Measurements from ENCODE around the gene TAC4.

Gene TAC4

GRCh38 chr17:49839455-49839854 is 8.4 kb downstream of the TAC4 start:
- no peak for DNase-seq (ENCODE audit: low read depth)
- no peak overlapping the region for H3K4me3 ChIP-seq (ENCODE audit: control insufficient read depth, low read depth, low read length)
- TF ChIP-seq CTCF (IDR thresholded peaks at IDR 0.05; ENCODE audit: control insufficient read depth, insufficient read depth, low read depth, low read length, missing control alignments): no peak

- no peak overlapping the region for H3K4me3 ChIP-seq (ENCODE audit: control insufficient read depth, low read depth, low read length)
- peak; percentile 13 for DNase-seq (ENCODE audit: low read depth)
- no peak for TF ChIP-seq CTCF (IDR thresholded peaks at IDR 0.05; ENCODE audit: control insufficient read depth, insufficient read depth, low read depth, low read length, missing control alignments)
Observed at GRCh38 chr17:49836111-49837030, 11.5 kb downstream of the TAC4 start.

- no peak for TF ChIP-seq CTCF (IDR thresholded peaks at IDR 0.05; ENCODE audit: control insufficient read depth, insufficient read depth, low read depth, low read length, missing control alignments)
- no peak overlapping the region for H3K4me3 ChIP-seq (ENCODE audit: control insufficient read depth, low read depth, low read length)
- no peak for DNase-seq (ENCODE audit: low read depth)
Observed at GRCh38 chr17:49835472-49835871, 12.4 kb downstream of the TAC4 start.

- no peak for TF ChIP-seq CTCF (IDR thresholded peaks at IDR 0.05; ENCODE audit: control insufficient read depth, insufficient read depth, low read depth, low read length, missing control alignments)
- peak; percentile 28 for DNase-seq (ENCODE audit: low read depth)
Observed at GRCh38 chr17:49834118-49834743, 13.6 kb downstream of the TAC4 start.

GRCh38 chr17:49832840-49833599 is 14.8 kb downstream of the TAC4 start:
- TF ChIP-seq CTCF (IDR thresholded peaks at IDR 0.05; ENCODE audit: control insufficient read depth, insufficient read depth, low read depth, low read length, missing control alignments): no peak

More at GRCh38 chr17:49834118-49834743, 13.6 kb downstream of the TAC4 start:
- no peak overlapping the region for H3K4me3 ChIP-seq (ENCODE audit: control insufficient read depth, low read depth, low read length)

GRCh38 chr17:49830605-49831004 is 17.3 kb downstream of the TAC4 start:
- H3K4me3 ChIP-seq (ENCODE audit: control insufficient read depth, low read depth, low read length): no peak overlapping the region
- TF ChIP-seq CTCF (IDR thresholded peaks at IDR 0.05; ENCODE audit: control insufficient read depth, insufficient read depth, low read depth, low read length, missing control alignments): no peak
- DNase-seq (ENCODE audit: low read depth): no peak

More at GRCh38 chr17:49832840-49833599, 14.8 kb downstream of the TAC4 start:
- H3K4me3 ChIP-seq (ENCODE audit: control insufficient read depth, low read depth, low read length): no peak overlapping the region
- DNase-seq (ENCODE audit: low read depth): no peak
